Endothelial cell (in vitro differentiated cells): ENCODE data around the gene EPB41L4A. TPM values are rescaled to one million over a fixed set of nuclear protein-coding genes. Genes with fewer than 3 reads are reported as not detected.

Experiments
- DNase-seq: peaks from one replicate; pipeline ENCODE4 v3.0.0; 2021; ENCODE audit warnings: low spot score
- H3K27ac Mint-ChIP-seq: one replicate; pipeline ENCODE4 v1.8.0; 2021; ENCODE audit warnings: mixed read lengths, inconsistent platforms; ENCODE audit not compliant: unreplicated experiment
- H3K27me3 Mint-ChIP-seq: one replicate; pipeline ENCODE4 v1.8.0; 2021; ENCODE audit warnings: mild to moderate bottlenecking, moderate library complexity, mixed read lengths, inconsistent platforms; ENCODE audit not compliant: unreplicated experiment
- H3K36me3 Mint-ChIP-seq: one replicate; pipeline ENCODE4 v1.8.0; 2021; ENCODE audit warnings: mild to moderate bottlenecking, low read depth, mixed read lengths, inconsistent platforms; ENCODE audit not compliant: unreplicated experiment
- H3K4me1 Mint-ChIP-seq: one replicate; pipeline ENCODE4 v1.8.0; 2021; ENCODE audit warnings: mild to moderate bottlenecking, mixed read lengths, inconsistent platforms; ENCODE audit not compliant: unreplicated experiment
- H3K4me3 Mint-ChIP-seq: one replicate; pipeline ENCODE4 v1.8.0; 2021; ENCODE audit warnings: mild to moderate bottlenecking, mixed read lengths, inconsistent platforms; ENCODE audit not compliant: unreplicated experiment
- H3K9me3 Mint-ChIP-seq: one replicate; pipeline ENCODE4 v1.8.0; 2021; ENCODE audit warnings: mixed read lengths, inconsistent platforms; ENCODE audit not compliant: unreplicated experiment
- total RNA-seq: library from RNA; stranded (reverse); fragmentation: NEBNext Ultra II Directional; extraction: Animal tissue kit (Norgen Biotek cat#: 25700); gene quantifications from one replicate; pipeline ENCODE4 v1.2.1, GENCODE V29; 2021; ENCODE audit not compliant: unreplicated experiment
- TF ChIP-seq, protein P1 (sequence below): fragments of 200-600 bp; sonication (generic); IDR thresholded peaks from one replicate; pipeline ENCODE4 v1.5.0; 2021; ENCODE audit warnings: antibody characterized with exemption; ENCODE audit not compliant: unreplicated experiment

The EPB41L4A gene
- total RNA-seq, 1 donor from 2014 or later, result 50.6 TPM

DNA sequence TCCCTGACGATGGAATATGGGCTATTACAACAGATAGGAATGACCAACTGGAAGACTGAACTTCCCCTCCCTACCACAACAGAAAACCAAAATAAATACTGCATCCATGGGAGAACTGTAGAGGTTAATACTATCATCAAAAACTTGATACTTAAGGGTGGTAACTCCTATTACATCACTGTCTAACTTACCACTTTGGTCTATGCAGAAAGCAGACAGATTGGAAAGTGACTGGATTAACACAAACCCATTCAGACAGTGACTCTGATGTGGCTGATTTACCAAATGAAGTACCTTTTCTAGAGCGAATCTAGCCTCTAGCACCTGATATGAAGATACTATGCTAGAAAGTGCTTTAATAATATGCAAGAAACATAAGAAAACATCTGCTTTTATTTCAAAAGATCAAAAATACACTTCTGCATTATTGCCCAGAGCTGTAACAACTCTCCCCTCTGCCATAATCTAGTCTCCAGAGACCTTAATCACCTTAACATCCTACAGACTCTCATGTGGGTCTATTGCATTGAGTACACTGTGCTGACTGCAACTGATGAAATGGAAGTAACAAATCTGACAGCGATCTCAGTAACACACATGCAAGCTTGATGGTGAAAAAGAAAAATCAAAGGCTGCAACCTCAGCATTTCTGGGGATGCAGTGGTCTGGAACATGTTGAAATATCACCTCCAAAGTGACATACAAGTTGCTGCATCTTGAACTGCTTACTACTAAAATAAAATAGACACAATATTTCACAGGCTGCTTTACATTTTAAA is 62.7 kb downstream of the EPB41L4A start:
- TF ChIP-seq, protein P1, sequence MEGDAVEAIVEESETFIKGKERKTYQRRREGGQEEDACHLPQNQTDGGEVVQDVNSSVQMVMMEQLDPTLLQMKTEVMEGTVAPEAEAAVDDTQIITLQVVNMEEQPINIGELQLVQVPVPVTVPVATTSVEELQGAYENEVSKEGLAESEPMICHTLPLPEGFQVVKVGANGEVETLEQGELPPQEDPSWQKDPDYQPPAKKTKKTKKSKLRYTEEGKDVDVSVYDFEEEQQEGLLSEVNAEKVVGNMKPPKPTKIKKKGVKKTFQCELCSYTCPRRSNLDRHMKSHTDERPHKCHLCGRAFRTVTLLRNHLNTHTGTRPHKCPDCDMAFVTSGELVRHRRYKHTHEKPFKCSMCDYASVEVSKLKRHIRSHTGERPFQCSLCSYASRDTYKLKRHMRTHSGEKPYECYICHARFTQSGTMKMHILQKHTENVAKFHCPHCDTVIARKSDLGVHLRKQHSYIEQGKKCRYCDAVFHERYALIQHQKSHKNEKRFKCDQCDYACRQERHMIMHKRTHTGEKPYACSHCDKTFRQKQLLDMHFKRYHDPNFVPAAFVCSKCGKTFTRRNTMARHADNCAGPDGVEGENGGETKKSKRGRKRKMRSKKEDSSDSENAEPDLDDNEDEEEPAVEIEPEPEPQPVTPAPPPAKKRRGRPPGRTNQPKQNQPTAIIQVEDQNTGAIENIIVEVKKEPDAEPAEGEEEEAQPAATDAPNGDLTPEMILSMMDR, result no peak
- H3K4me1 Mint-ChIP-seq, result peaks cover 2% of the 10 kb centered on the region
- DNase-seq, result no peak
- H3K27me3 Mint-ChIP-seq, result no peaks in the 10 kb centered on the region
- H3K9me3 Mint-ChIP-seq, result no peaks in the 10 kb centered on the region
- H3K4me3 Mint-ChIP-seq, result no peak overlapping the region
- H3K36me3 Mint-ChIP-seq, result no peaks in the 10 kb centered on the region
- no peak overlapping the region for H3K27ac Mint-ChIP-seq

DNA sequence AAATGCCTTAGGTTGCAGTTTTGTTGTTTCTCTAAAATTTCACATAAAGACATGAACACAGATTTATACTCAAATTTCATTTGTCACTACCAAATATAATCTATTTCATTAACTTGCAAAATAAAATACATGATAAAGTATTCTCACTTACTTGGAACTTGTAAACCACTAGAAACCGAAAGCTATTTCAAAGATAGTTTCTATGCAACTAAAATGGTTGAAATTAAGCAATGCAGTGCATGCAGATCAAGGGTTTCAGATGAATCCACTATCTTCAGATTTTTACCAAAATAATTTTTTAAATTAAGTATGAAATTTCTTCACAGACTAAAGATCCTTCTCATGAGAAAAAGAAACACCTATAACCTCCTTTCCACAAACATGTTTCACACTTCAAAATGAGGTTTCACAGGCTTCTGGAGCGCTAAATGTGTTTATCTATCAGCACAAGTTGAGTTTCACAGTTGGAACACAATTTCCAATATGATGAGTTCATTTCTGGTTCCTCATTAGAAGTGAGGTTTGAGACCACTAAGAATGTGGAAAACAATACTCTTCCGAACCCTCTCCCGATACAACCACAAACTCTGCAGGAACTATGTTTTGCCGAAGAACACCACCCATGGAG is 63.9 kb downstream of the EPB41L4A start:
- TF ChIP-seq, protein P1, result no peak
- H3K4me3 Mint-ChIP-seq, result no peak overlapping the region

DNA sequence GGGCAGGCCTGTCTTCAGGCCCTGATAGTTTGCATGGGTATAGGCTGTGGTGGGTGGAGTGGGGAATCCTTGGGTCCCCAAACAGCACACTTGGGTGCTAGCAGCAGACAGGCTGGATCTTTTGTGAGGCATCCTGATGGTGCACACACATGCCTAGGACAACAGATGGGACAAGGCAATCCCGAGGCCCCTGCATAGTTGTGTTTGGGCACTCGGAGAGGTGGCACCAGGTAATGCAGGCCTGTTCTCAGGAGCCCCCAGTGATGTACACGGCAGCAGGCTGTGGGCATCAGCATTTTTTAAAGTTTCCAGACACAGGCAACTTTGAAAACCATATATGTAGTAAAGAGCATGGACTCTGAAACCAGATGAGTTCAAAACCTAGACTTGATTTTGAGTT is 65.4 kb downstream of the EPB41L4A start:
- H3K4me3 Mint-ChIP-seq, result no peak overlapping the region
- no peaks in the 10 kb centered on the region for H3K36me3 Mint-ChIP-seq
- peaks cover 2% of the 10 kb centered on the region for H3K4me1 Mint-ChIP-seq
- H3K27ac Mint-ChIP-seq, result no peak overlapping the region
- TF ChIP-seq, protein P1, result no peak
- DNase-seq, result no peak
- no peaks in the 10 kb centered on the region for H3K9me3 Mint-ChIP-seq
- no peaks in the 10 kb centered on the region for H3K27me3 Mint-ChIP-seq

More for the DNA sequence above, 63.9 kb downstream of the EPB41L4A start:
- peaks cover 2% of the 10 kb centered on the region for H3K4me1 Mint-ChIP-seq
- H3K9me3 Mint-ChIP-seq, result no peaks in the 10 kb centered on the region
- H3K27me3 Mint-ChIP-seq, result no peaks in the 10 kb centered on the region
- no peak overlapping the region for H3K27ac Mint-ChIP-seq
- H3K36me3 Mint-ChIP-seq, result no peaks in the 10 kb centered on the region
- no peak for DNase-seq

DNA sequence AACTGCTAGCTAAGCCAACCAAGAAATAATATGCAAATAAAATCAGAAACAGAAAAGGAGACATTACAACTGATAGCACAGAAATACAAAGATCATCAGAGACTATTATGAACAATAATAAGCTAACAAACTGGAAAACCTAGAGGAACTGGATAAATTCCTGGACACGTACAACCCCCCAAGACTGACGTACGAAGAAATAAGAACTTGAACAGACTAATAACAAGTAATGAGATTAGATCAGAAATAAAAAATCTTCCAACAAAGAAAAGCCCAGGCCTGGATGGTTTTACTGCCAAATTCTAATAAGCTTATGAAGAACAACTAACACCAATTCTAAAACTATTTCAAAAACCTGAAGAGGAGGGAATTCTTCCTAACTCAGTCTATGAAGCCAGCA is 67.9 kb downstream of the EPB41L4A start:
- no peaks in the 10 kb centered on the region for H3K36me3 Mint-ChIP-seq
- no peaks in the 10 kb centered on the region for H3K27me3 Mint-ChIP-seq
- H3K4me1 Mint-ChIP-seq, result peaks cover 2% of the 10 kb centered on the region
- TF ChIP-seq, protein P1, result no peak
- H3K27ac Mint-ChIP-seq, result no peak overlapping the region
- DNase-seq, result no peak
- no peaks in the 10 kb centered on the region for H3K9me3 Mint-ChIP-seq
- no peak overlapping the region for H3K4me3 Mint-ChIP-seq

DNA sequence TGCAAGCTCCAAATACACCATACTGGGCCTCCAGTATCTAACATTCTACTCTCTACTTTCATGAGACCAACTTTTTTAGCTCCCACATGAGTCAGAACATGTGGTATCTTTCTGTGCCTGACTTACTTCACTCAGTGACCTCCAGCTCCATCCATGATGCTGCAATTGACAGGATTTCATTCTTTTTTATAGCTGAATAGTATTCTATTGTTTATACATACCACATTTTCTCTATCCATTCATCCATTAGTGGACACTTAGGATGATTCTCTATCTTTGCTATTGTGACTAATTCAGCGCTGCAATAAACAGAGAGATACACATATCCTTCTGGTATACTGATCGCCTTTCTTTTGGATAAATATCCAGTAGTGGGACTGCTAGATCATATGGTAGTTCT is 68.5 kb downstream of the EPB41L4A start:
- no peak for DNase-seq
- H3K4me3 Mint-ChIP-seq, result no peak overlapping the region
- H3K4me1 Mint-ChIP-seq, result peaks cover 2% of the 10 kb centered on the region
- H3K36me3 Mint-ChIP-seq, result no peaks in the 10 kb centered on the region
- H3K27me3 Mint-ChIP-seq, result no peaks in the 10 kb centered on the region
- H3K27ac Mint-ChIP-seq, result no peak overlapping the region
- H3K9me3 Mint-ChIP-seq, result no peaks in the 10 kb centered on the region
- TF ChIP-seq, protein P1, result no peak
